Esophagus (tissue), 2 donors: ENCODE results near the gene C10orf120. TPM values are rescaled to one million over a fixed set of nuclear protein-coding genes. Genes with fewer than 3 reads are reported as not detected.

Source experiments
- H3K27ac ChIP-seq, 2 donors: one replicate each; pipeline ENCODE4 v1.5.1; 2013; ENCODE audit warnings: low read depth in 2 of 2, mild to moderate bottlenecking in 2 of 2, inconsistent platforms in 1 of 2, low read length in 1 of 2, moderate library complexity in 1 of 2
- H3K27me3 ChIP-seq, 2 donors: one replicate each; pipeline ENCODE4 v1.6.1; 2013; ENCODE audit warnings: low read length in 2 of 2, control low read depth in 1 of 2, mild to moderate bottlenecking in 1 of 2; ENCODE audit not compliant: insufficient read depth in 2 of 2, control insufficient read depth in 1 of 2
- H3K36me3 ChIP-seq, 2 donors: one replicate each; pipeline ENCODE4 v1.6.1; 2013; ENCODE audit warnings: low read length in 1 of 2; ENCODE audit not compliant: control insufficient read depth in 2 of 2, insufficient read depth in 2 of 2
- H3K4me1 ChIP-seq, 2 donors: one replicate each; pipeline ENCODE4 v1.6.1; 2013; ENCODE audit warnings: low read length in 1 of 2; ENCODE audit not compliant: control insufficient read depth in 2 of 2, insufficient read depth in 2 of 2
- H3K4me3 ChIP-seq, 2 donors: one replicate each; pipeline ENCODE4 v1.5.1; 2013; ENCODE audit warnings: low read length in 2 of 2, mild to moderate bottlenecking in 2 of 2, low read depth in 1 of 2, moderate library complexity in 1 of 2
- H3K9me3 ChIP-seq, 2 donors: one replicate each; pipeline ENCODE4 v1.6.1; 2013; ENCODE audit warnings: mild to moderate bottlenecking in 2 of 2, low read depth in 1 of 2, low read length in 1 of 2, moderate library complexity in 1 of 2; ENCODE audit not compliant: control insufficient read depth in 2 of 2, insufficient read depth in 1 of 2
- WGBS, 2 donors: extraction: QIAGEN DNeasy Blood & Tissue Kit; methylation state at CpG; one replicate each; pipeline ENCODE4 v1.1.7; 2013; 5-methylcytosine and 5-hydroxymethylcytosine counted together
- polyA plus RNA-seq, 2 donors: library from polyadenylated mRNA; stranded (reverse); fragments of 200-250 nt; gene quantifications; one replicate each; pipeline ENCODE4 v1.2.3, GENCODE V29; 2013
- donor health status: healthy with polysubstance abuse.
- donor health status: Bipolar disorder and iron deficiency.

C10orf120 gene
- polyA plus RNA-seq, 2 donors = not detected

- WGBS, 2 donors = 63 to 79% methylated on average over 2 of the region's 2 CpGs
- H3K36me3 ChIP-seq = no peaks in the 10 kb centered on the region
- no peaks in the 10 kb centered on the region for H3K4me1 ChIP-seq
- H3K9me3 ChIP-seq = no peaks in the 10 kb centered on the region
- H3K4me3 ChIP-seq = no peak overlapping the region
- H3K27me3 ChIP-seq = no peaks in the 10 kb centered on the region
- no peak overlapping the region for H3K27ac ChIP-seq
Measured at GRCh38 chr10:122669045-122669444, 30.6 kb downstream of the C10orf120 start.

DNA sequence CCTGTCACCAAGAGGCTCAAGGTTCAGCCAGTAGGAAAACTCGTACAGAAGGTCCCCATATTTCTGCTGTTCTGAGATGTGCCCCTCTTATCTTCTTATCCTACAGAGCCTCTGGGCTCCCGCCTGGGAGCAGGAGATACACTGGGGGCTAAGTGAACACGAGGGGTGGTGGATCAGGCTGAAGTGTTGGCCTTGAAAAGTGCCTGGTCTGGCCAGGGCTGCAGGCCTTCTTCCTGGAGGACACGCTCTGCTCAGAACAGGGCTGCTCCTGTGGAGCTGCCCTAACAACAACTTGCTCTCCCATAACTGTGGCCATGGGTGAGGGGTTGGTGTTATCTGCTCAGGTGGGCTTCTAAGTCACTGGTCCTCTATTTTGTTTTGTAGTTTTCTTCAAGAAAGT lies 33.7 kb downstream of the C10orf120 start:
- 75 to 77% methylated on average over 4 of the region's 4 CpGs for WGBS, 2 donors
- H3K27ac ChIP-seq = no peak overlapping the region
- H3K4me3 ChIP-seq = no peak overlapping the region
- no peaks in the 10 kb centered on the region for H3K36me3 ChIP-seq
- H3K27me3 ChIP-seq = no peaks in the 10 kb centered on the region
- H3K9me3 ChIP-seq = no peaks in the 10 kb centered on the region
- no peaks in the 10 kb centered on the region for H3K4me1 ChIP-seq

GRCh38 chr10:122665329-122665860 lies 34.3 kb downstream of the C10orf120 start:
- H3K36me3 ChIP-seq = no peaks in the 10 kb centered on the region
- no peaks in the 10 kb centered on the region for H3K9me3 ChIP-seq
- no peak overlapping the region for H3K4me3 ChIP-seq
- 70 to 77% methylated on average over 7 of the region's 7 CpGs for WGBS, 2 donors
- H3K27ac ChIP-seq = no peak overlapping the region
- H3K27me3 ChIP-seq = no peaks in the 10 kb centered on the region
- H3K4me1 ChIP-seq = no peaks in the 10 kb centered on the region

- 78 to 83% methylated on average over 7 to 8 of the region's 8 CpGs for WGBS, 2 donors
- Histone ChIP-seq H3K9me3 (no peaks in the 10 kb centered on the region), H3K4me1 (no peaks in the 10 kb centered on the region), H3K27me3 (no peaks in the 10 kb centered on the region), H3K36me3 (no peaks in the 10 kb centered on the region), H3K27ac (no peak overlapping the region), H3K4me3 (no peak overlapping the region)
Measured at GRCh38 chr10:122664501-122664900, 35.1 kb downstream of the C10orf120 start.

GRCh38 chr10:122663516-122664130 lies 36.0 kb downstream of the C10orf120 start:
- H3K4me3 ChIP-seq = no peak overlapping the region

GRCh38 chr10:122662231-122662630 lies 37.4 kb downstream of the C10orf120 start:
- WGBS, 2 donors = 64 to 67% methylated on average over 6 of the region's 6 CpGs
- Histone ChIP-seq H3K27me3 (no peaks in the 10 kb centered on the region), H3K36me3 (no peaks in the 10 kb centered on the region), H3K4me1 (no peaks in the 10 kb centered on the region), H3K4me3 (no peak overlapping the region), H3K27ac (no peak overlapping the region), H3K9me3 (no peaks in the 10 kb centered on the region)

More at GRCh38 chr10:122663516-122664130, 36.0 kb downstream of the C10orf120 start:
- no peak overlapping the region for H3K27ac ChIP-seq
- no peaks in the 10 kb centered on the region for H3K4me1 ChIP-seq
- H3K36me3 ChIP-seq = no peaks in the 10 kb centered on the region
- WGBS, 2 donors = 84 to 89% methylated on average over 5 of the region's 5 CpGs
- H3K27me3 ChIP-seq = no peaks in the 10 kb centered on the region
- H3K9me3 ChIP-seq = no peaks in the 10 kb centered on the region

DNA sequence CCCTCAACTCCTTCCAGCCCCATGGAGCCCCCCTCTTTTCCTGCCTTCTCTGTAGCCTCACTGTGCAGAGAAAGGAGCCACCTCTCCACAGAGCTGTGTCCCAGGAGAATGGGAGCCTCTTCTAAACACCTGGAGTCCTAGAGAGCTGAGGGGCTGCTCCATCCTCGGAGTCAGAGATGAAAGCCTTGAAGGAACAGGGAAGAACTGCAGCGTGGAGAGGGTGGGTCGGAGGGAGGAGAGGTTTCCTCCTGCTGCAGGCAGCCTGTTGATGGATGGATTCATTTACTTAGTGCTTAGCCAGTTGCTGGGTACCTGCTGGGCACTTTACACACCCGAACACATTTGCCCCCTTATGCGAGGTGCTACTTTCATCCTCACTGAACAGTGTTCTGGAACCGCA lies 39.0 kb downstream of the C10orf120 start:
- H3K27ac ChIP-seq = no peak overlapping the region
- H3K27me3 ChIP-seq = no peaks in the 10 kb centered on the region
- no peak overlapping the region for H3K4me3 ChIP-seq
- H3K4me1 ChIP-seq = no peaks in the 10 kb centered on the region
- WGBS, 2 donors = 73 to 81% methylated on average over 6 of the region's 6 CpGs
- no peaks in the 10 kb centered on the region for H3K9me3 ChIP-seq
- H3K36me3 ChIP-seq = no peaks in the 10 kb centered on the region

- Histone ChIP-seq H3K27me3 (no peaks in the 10 kb centered on the region), H3K27ac (no peak overlapping the region), H3K4me1 (no peaks in the 10 kb centered on the region), H3K36me3 (no peaks in the 10 kb centered on the region), H3K4me3 (no peak overlapping the region), H3K9me3 (no peaks in the 10 kb centered on the region)
- WGBS, 2 donors = 76 to 80% methylated on average over 7 of the region's 7 CpGs
Measured at GRCh38 chr10:122659651-122660050, 40.0 kb downstream of the C10orf120 start.

DNA sequence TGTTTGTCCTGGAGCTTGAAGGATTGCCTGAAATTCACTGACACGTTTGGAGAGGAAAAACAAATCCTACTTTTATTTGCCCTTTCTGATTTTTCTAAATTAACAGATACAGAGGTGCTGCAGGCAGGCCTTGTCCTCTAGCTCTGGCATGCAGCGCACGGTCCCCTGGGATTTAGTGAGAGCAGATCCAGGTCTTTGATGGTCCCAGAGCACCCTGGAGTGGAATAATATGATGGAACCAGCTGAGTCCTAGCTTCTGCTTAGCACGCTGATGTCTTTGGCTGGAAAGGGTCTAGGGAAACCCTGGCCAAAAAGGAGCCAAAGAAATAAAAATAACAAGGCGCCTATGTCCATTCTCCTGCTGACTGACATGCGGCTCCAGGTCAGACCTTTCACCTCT lies 40.5 kb downstream of the C10orf120 start:
- no peak overlapping the region for H3K4me3 ChIP-seq
- H3K4me1 ChIP-seq = no peaks in the 10 kb centered on the region
- no peak overlapping the region for H3K27ac ChIP-seq
- H3K9me3 ChIP-seq = no peaks in the 10 kb centered on the region
- H3K36me3 ChIP-seq = no peaks in the 10 kb centered on the region
- H3K27me3 ChIP-seq = no peaks in the 10 kb centered on the region
- 80 to 83% methylated on average over 6 of the region's 6 CpGs for WGBS, 2 donors

GRCh38 chr10:122658356-122659049 lies 41.1 kb downstream of the C10orf120 start:
- Histone ChIP-seq H3K9me3 (no peaks in the 10 kb centered on the region), H3K4me1 (no peaks in the 10 kb centered on the region), H3K27ac (no peak overlapping the region), H3K4me3 (no peak overlapping the region), H3K27me3 (no peaks in the 10 kb centered on the region), H3K36me3 (no peaks in the 10 kb centered on the region)
- 75 to 79% methylated on average over 8 of the region's 8 CpGs for WGBS, 2 donors
